ENCODE data around the gene OSBPL2. TPM values are rescaled to one million over a fixed set of nuclear protein-coding genes. Genes with fewer than 3 reads are reported as not detected.

The OSBPL2 gene
- total RNA-seq, 1 donor from 2014 or later, result 26.6 TPM

- peaks cover 1 to 30% (median 2%) of the 10 kb centered on the region in 3 donors for H3K4me1 ChIP-seq (ENCODE audit: control insufficient read depth in 3 of 3, insufficient read depth in 3 of 3, low read length in 3 of 3)
- H3K27me3 ChIP-seq (ENCODE audit: control insufficient read depth in 3 of 3, insufficient read depth in 3 of 3, low read length in 3 of 3), result no peaks in the 10 kb centered on the region
- no peak overlapping the region for H3K4me3 ChIP-seq (ENCODE audit: low read length in 3 of 3)
- H3K27ac ChIP-seq (ENCODE audit: low read depth, low read length), result no peak overlapping the region
- H3K9me3 ChIP-seq (ENCODE audit: control insufficient read depth in 3 of 3, low read length in 3 of 3), result no peaks in the 10 kb centered on the region
- H3K36me3 ChIP-seq (ENCODE audit: control insufficient read depth in 3 of 3, insufficient read depth in 3 of 3, low read length in 3 of 3), result peaks cover 6 to 20% (median 13%) of the 10 kb centered on the region in 3 donors
- no peak overlapping the region for H3K9ac ChIP-seq (ENCODE audit: low read depth in 1 of 3, low read length in 3 of 3)
Observed at GRCh38 chr20:62252342-62252966, 14.1 kb downstream of the OSBPL2 start.

- no peak overlapping the region for H3K9ac ChIP-seq (ENCODE audit: low read depth in 1 of 3, low read length in 3 of 3)
- H3K27ac ChIP-seq (ENCODE audit: low read depth, low read length), result no peak overlapping the region
- H3K27me3 ChIP-seq (ENCODE audit: control insufficient read depth in 3 of 3, insufficient read depth in 3 of 3, low read length in 3 of 3), result no peaks in the 10 kb centered on the region
- peaks cover 6 to 20% (median 13%) of the 10 kb centered on the region in 3 donors for H3K36me3 ChIP-seq (ENCODE audit: control insufficient read depth in 3 of 3, insufficient read depth in 3 of 3, low read length in 3 of 3)
- H3K4me1 ChIP-seq (ENCODE audit: control insufficient read depth in 3 of 3, insufficient read depth in 3 of 3, low read length in 3 of 3), result peaks cover 6 to 37% (median 6%) of the 10 kb centered on the region in 3 donors
- no peak overlapping the region for H3K4me3 ChIP-seq (ENCODE audit: low read length in 3 of 3)
- H3K9me3 ChIP-seq (ENCODE audit: control insufficient read depth in 3 of 3, low read length in 3 of 3), result no peaks in the 10 kb centered on the region
Observed at GRCh38 chr20:62253398-62253797, 15.1 kb downstream of the OSBPL2 start.

GRCh38 chr20:62254021-62254724 is 15.9 kb downstream of the OSBPL2 start:
- H3K27me3 ChIP-seq (ENCODE audit: control insufficient read depth in 3 of 3, insufficient read depth in 3 of 3, low read length in 3 of 3), result no peaks in the 10 kb centered on the region
- H3K36me3 ChIP-seq (ENCODE audit: control insufficient read depth in 3 of 3, insufficient read depth in 3 of 3, low read length in 3 of 3), result peaks cover 8 to 20% (median 13%) of the 10 kb centered on the region in 3 donors
- H3K4me1 ChIP-seq (ENCODE audit: control insufficient read depth in 3 of 3, insufficient read depth in 3 of 3, low read length in 3 of 3), result peaks cover 12 to 39% (median 14%) of the 10 kb centered on the region in 3 donors
- H3K9me3 ChIP-seq (ENCODE audit: control insufficient read depth in 3 of 3, low read length in 3 of 3), result no peaks in the 10 kb centered on the region
- no peak overlapping the region for H3K9ac ChIP-seq (ENCODE audit: low read depth in 1 of 3, low read length in 3 of 3)
- no peak overlapping the region for H3K27ac ChIP-seq (ENCODE audit: low read depth, low read length)
- no peak overlapping the region for H3K4me3 ChIP-seq (ENCODE audit: low read length in 3 of 3)

- H3K4me1 ChIP-seq (ENCODE audit: control insufficient read depth in 3 of 3, insufficient read depth in 3 of 3, low read length in 3 of 3), result peaks cover 16 to 34% (median 16%) of the 10 kb centered on the region in 3 donors
- H3K36me3 ChIP-seq (ENCODE audit: control insufficient read depth in 3 of 3, insufficient read depth in 3 of 3, low read length in 3 of 3), result peaks cover 17 to 20% (median 20%) of the 10 kb centered on the region in 3 donors
Observed at GRCh38 chr20:62255976-62256375, 17.7 kb downstream of the OSBPL2 start.

GRCh38 chr20:62258499-62259293 is 20.4 kb downstream of the OSBPL2 start:
- H3K27me3 ChIP-seq (ENCODE audit: control insufficient read depth in 3 of 3, insufficient read depth in 3 of 3, low read length in 3 of 3), result no peaks in the 10 kb centered on the region
- peaks cover 31 to 42% (median 34%) of the 10 kb centered on the region in 3 donors for H3K36me3 ChIP-seq (ENCODE audit: control insufficient read depth in 3 of 3, insufficient read depth in 3 of 3, low read length in 3 of 3)
- H3K4me1 ChIP-seq (ENCODE audit: control insufficient read depth in 3 of 3, insufficient read depth in 3 of 3, low read length in 3 of 3), result peaks cover 16 to 29% (median 16%) of the 10 kb centered on the region in 3 donors
- peak overlapping the region; percentile 57 for H3K27ac ChIP-seq (ENCODE audit: low read depth, low read length)
- H3K9me3 ChIP-seq (ENCODE audit: control insufficient read depth in 3 of 3, low read length in 3 of 3), result no peaks in the 10 kb centered on the region
- H3K9ac ChIP-seq (ENCODE audit: low read depth in 1 of 3, low read length in 3 of 3), result peak overlapping the region; percentile 4 to 55 (median 42)
- peak overlapping the region in 2 of 3 donors; percentile 14 for H3K4me3 ChIP-seq (ENCODE audit: low read length in 3 of 3)

More at GRCh38 chr20:62255976-62256375, 17.7 kb downstream of the OSBPL2 start:
- no peak overlapping the region for H3K4me3 ChIP-seq (ENCODE audit: low read length in 3 of 3)
- no peak overlapping the region for H3K27ac ChIP-seq (ENCODE audit: low read depth, low read length)
- H3K9me3 ChIP-seq (ENCODE audit: control insufficient read depth in 3 of 3, low read length in 3 of 3), result no peaks in the 10 kb centered on the region
- H3K27me3 ChIP-seq (ENCODE audit: control insufficient read depth in 3 of 3, insufficient read depth in 3 of 3, low read length in 3 of 3), result no peaks in the 10 kb centered on the region
- no peak overlapping the region for H3K9ac ChIP-seq (ENCODE audit: low read depth in 1 of 3, low read length in 3 of 3)

GRCh38 chr20:62259294-62259565 is 20.9 kb downstream of the OSBPL2 start:
- Histone ChIP-seq H3K27ac (ENCODE audit: low read depth, low read length) (peak overlapping the region; percentile 57), H3K27me3 (ENCODE audit: control insufficient read depth in 3 of 3, insufficient read depth in 3 of 3, low read length in 3 of 3) (no peaks in the 10 kb centered on the region), H3K9ac (ENCODE audit: low read depth in 1 of 3, low read length in 3 of 3) (peak overlapping the region in 2 of 3 donors; percentile 4 to 55), H3K9me3 (ENCODE audit: control insufficient read depth in 3 of 3, low read length in 3 of 3) (no peaks in the 10 kb centered on the region), H3K4me3 (ENCODE audit: low read length in 3 of 3) (no peak overlapping the region), H3K4me1 (ENCODE audit: control insufficient read depth in 3 of 3, insufficient read depth in 3 of 3, low read length in 3 of 3) (peaks cover 16 to 29% (median 16%) of the 10 kb centered on the region in 3 donors), H3K36me3 (ENCODE audit: control insufficient read depth in 3 of 3, insufficient read depth in 3 of 3, low read length in 3 of 3) (peaks cover 35 to 46% (median 38%) of the 10 kb centered on the region in 3 donors)

- Histone ChIP-seq H3K9ac (ENCODE audit: low read depth in 1 of 3, low read length in 3 of 3) (no peak overlapping the region), H3K27ac (ENCODE audit: low read depth, low read length) (no peak overlapping the region), H3K4me3 (ENCODE audit: low read length in 3 of 3) (no peak overlapping the region), H3K9me3 (ENCODE audit: control insufficient read depth in 3 of 3, low read length in 3 of 3) (no peaks in the 10 kb centered on the region), H3K4me1 (ENCODE audit: control insufficient read depth in 3 of 3, insufficient read depth in 3 of 3, low read length in 3 of 3) (peaks cover 20 to 37% (median 21%) of the 10 kb centered on the region in 3 donors), H3K36me3 (ENCODE audit: control insufficient read depth in 3 of 3, insufficient read depth in 3 of 3, low read length in 3 of 3) (peaks cover 47 to 52% (median 49%) of the 10 kb centered on the region in 3 donors), H3K27me3 (ENCODE audit: control insufficient read depth in 3 of 3, insufficient read depth in 3 of 3, low read length in 3 of 3) (no peaks in the 10 kb centered on the region)
Observed at GRCh38 chr20:62262064-62262463, 23.7 kb downstream of the OSBPL2 start.

- Histone ChIP-seq H3K36me3 (ENCODE audit: control insufficient read depth in 3 of 3, insufficient read depth in 3 of 3, low read length in 3 of 3) (peaks cover 42 to 52% (median 45%) of the 10 kb centered on the region in 3 donors), H3K4me3 (ENCODE audit: low read length in 3 of 3) (no peak overlapping the region), H3K27me3 (ENCODE audit: control insufficient read depth in 3 of 3, insufficient read depth in 3 of 3, low read length in 3 of 3) (no peaks in the 10 kb centered on the region), H3K9me3 (ENCODE audit: control insufficient read depth in 3 of 3, low read length in 3 of 3) (no peaks in the 10 kb centered on the region), H3K4me1 (ENCODE audit: control insufficient read depth in 3 of 3, insufficient read depth in 3 of 3, low read length in 3 of 3) (peaks cover 19 to 30% (median 25%) of the 10 kb centered on the region in 3 donors), H3K27ac (ENCODE audit: low read depth, low read length) (no peak overlapping the region), H3K9ac (ENCODE audit: low read depth in 1 of 3, low read length in 3 of 3) (no peak overlapping the region)
Observed at GRCh38 chr20:62263396-62263795, 25.1 kb downstream of the OSBPL2 start.

- H3K36me3 ChIP-seq (ENCODE audit: control insufficient read depth in 3 of 3, insufficient read depth in 3 of 3, low read length in 3 of 3), result peaks cover 42 to 44% (median 42%) of the 10 kb centered on the region in 3 donors
- peaks cover 10 to 32% (median 17%) of the 10 kb centered on the region in 3 donors for H3K4me1 ChIP-seq (ENCODE audit: control insufficient read depth in 3 of 3, insufficient read depth in 3 of 3, low read length in 3 of 3)
- no peaks in the 10 kb centered on the region for H3K9me3 ChIP-seq (ENCODE audit: control insufficient read depth in 3 of 3, low read length in 3 of 3)
- no peak overlapping the region for H3K27ac ChIP-seq (ENCODE audit: low read depth, low read length)
- no peaks in the 10 kb centered on the region for H3K27me3 ChIP-seq (ENCODE audit: control insufficient read depth in 3 of 3, insufficient read depth in 3 of 3, low read length in 3 of 3)
- H3K4me3 ChIP-seq (ENCODE audit: low read length in 3 of 3), result no peak overlapping the region
- no peak overlapping the region for H3K9ac ChIP-seq (ENCODE audit: low read depth in 1 of 3, low read length in 3 of 3)
Observed at GRCh38 chr20:62265365-62265764, 27.0 kb downstream of the OSBPL2 start.

All from skeletal muscle tissue (tissue), 4 donors.